Stimulated activated CD8-positive, alpha-beta memory T cell treated with anti-CD3 and anti-CD28 coated beads, Interleukin-7, amount 100 ng/mL, for 24 hours (primary cell): Measurements from ENCODE around the gene POU5F1.

ENCODE experiments used
- DNase-seq: peaks from one replicate; pipeline ENCODE4 v3.0.0-alpha.2; 2020; ENCODE audit warnings: low read depth

POU5F1 gene

GRCh38 chr6:31139599-31139998, 30.9 kb downstream of the POU5F1 start:
- DNase-seq = no peak

GRCh38 chr6:31138982-31139381, 31.5 kb downstream of the POU5F1 start, which contains the start of gene PSORS1C2:
Gene PSORS1C2, minus strand, starts transcription at chr6:31139066. Its CDS starts 40 bp downstream, at chr6:31139026.
- DNase-seq = no peak

GRCh38 chr6:31135710-31136109, 34.8 kb downstream of the POU5F1 start:
- DNase-seq = no peak

- DNase-seq = no peak
Observed at GRCh38 chr6:31132806-31133205, 37.7 kb downstream of the POU5F1 start.

GRCh38 chr6:31131595-31131994, 38.9 kb downstream of the POU5F1 start:
- DNase-seq = no peak

- no peak for DNase-seq
Observed at GRCh38 chr6:31130751-31131150, 39.7 kb downstream of the POU5F1 start.

GRCh38 chr6:31129130-31129529, 41.4 kb downstream of the POU5F1 start:
- no peak for DNase-seq

- DNase-seq = peak; percentile 42
Observed at GRCh38 chr6:31128093-31128676, 42.3 kb downstream of the POU5F1 start.

GRCh38 chr6:31126396-31127175, 43.9 kb downstream of the POU5F1 start:
- DNase-seq = no peak

- DNase-seq = no peak
Observed at GRCh38 chr6:31125586-31126363, 44.7 kb downstream of the POU5F1 start.

GRCh38 chr6:31125162-31125561, 45.3 kb downstream of the POU5F1 start:
- no peak for DNase-seq

GRCh38 chr6:31122791-31123706, 47.4 kb downstream of the POU5F1 start:
- no peak for DNase-seq

- no peak for DNase-seq
Observed at GRCh38 chr6:31121131-31121790, 49.2 kb downstream of the POU5F1 start.

- DNase-seq = no peak
Observed at GRCh38 chr6:31120151-31120915, 50.1 kb downstream of the POU5F1 start, which contains the start of gene CDSN. Gene CDSN, minus strand, starts transcription at chr6:31120446. Its CDS starts 27 bp downstream, at chr6:31120419.

GRCh38 chr6:31118178-31118577, 52.3 kb downstream of the POU5F1 start:
- DNase-seq = no peak

GRCh38 chr6:31116661-31117385, 53.7 kb downstream of the POU5F1 start:
- no peak for DNase-seq

GRCh38 chr6:31115941-31116560, 54.4 kb downstream of the POU5F1 start:
- DNase-seq = no peak

GRCh38 chr6:31114970-31115849, 55.3 kb downstream of the POU5F1 start:
- no peak for DNase-seq
